ENCODE results near the gene BFSP1. TPM values are rescaled to one million over a fixed set of nuclear protein-coding genes. Genes with fewer than 3 reads are reported as not detected.

Gene BFSP1
- total RNA-seq, 1 donor from 2014 or later, result 1.2 TPM

DNA sequence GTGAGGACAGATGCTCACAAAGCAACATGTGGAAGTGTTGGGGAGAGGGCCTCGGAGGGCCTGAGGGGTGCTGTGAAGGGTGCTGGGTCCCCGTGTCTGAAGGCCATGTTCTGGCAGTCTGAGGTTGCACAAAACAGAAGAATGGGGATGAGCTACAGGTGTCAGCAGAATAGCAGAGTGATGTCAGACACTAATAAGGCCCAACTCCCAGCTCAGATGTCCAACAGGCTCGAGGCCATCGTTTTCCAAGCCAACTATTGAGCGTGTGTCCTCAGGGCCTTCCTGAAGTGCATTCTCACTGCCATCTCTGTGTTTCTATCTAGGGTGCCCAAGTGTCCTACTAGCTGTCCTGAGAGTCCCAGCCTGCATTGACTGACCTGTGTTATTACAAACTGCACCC, 7.9 kb downstream of the BFSP1 start:
- no peak for DNase-seq (ENCODE audit: low spot score)

DNA sequence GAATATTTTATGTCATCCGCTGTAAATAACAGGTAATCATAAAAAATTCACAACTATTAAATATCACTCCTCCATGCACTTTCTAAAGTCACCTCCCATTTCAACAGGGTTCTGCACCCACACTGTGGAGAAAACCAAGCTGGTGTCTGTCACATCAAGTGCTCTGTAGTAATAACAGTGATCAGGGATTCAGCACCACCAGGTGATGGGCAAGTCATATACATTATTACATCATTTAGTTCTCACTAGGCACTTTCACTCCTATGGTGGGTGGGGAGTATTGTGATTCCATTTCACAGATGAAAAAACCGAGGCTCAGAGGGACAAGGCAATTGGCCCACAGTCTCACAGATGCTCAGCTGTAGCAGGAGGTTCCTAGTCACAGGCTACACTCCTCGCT, 8.7 kb downstream of the BFSP1 start:
- DNase-seq (ENCODE audit: low spot score), result no peak

DNA sequence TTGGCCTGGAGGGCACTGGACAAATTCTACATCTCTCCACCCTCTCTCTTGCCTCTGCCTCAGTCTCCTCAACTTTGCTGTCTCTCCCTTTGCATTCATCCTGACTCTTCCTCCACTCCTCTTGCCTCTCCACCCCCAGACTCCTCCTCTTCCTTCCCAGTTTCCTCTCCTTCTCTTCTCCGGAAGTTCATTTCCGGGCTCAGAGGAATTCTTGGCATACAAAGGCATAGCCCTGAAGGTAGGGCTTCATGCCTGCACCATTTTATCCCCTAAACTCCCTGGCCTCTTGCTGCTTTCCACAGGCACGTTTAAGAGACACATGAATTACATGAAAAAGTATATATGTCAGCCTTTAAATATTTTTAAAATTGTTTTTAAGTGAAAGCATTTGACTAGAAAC, 10.6 kb downstream of the BFSP1 start:
- no peak for DNase-seq (ENCODE audit: low spot score)

DNA sequence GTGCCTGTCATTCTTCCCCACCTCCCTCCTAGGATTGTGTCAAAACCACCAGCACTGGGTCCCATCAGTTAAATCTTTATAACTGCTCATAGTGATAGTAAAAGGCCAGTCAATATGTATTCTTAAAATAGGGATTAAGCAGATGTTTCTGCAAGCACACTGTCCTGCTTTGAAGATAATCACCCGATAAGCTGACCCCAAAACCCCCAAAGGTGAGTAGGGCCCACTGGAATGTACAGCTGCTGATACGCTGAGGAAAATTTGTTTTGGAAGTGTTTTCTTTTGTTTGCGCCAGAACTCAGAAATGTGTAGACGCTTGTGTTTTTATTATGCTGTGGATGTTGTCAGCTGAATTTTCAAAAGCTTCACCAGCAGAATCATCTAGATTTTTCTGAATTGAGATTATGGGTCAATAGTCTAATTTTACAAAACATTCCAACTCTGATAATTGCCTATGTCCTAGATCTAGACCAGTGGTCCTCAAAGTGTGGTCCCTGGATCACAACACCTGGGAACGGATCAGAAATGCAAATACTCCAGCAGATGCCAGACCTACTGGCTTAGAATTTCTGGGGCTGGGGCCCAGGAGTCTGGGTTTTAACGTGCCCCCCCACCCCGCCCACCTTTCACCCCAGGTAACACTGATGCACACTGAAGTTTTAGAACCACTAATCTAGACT, 11.4 kb downstream of the BFSP1 start:
- no peak for DNase-seq (ENCODE audit: low spot score)

DNA sequence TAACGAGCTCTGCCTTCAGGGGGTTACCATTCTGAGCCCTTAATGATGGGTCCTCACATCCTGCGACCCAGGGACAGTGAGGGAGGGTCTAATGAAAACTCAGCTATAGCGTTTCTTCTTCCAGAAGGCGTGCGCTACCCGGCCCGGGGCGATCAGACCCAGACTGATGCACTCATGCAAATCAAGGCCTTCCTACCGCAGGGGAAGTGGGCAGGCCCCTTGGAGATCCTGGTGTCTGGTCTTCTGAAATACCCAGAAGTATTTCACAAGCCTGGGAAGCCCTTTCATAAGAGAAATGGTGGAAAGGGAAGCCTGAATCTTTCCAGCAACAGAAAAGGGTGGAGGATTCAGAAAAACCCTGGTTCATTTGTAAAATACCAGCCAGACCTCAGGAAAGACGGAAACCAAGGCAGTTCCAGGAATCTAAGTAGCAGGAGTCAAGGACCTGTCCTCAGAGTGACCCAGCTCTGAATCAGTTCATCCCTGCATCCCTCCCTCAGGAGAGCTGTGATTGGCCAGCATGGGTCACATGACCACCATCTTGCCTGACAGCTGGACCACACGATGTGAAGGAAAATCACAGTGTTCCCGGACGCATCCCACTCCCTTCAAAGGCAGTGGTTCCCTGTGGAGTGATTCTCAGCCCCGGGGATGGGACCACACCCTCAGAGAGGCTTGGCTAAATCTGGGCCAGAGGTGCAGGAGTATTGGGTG, 12.7 kb downstream of the BFSP1 start:
- DNase-seq (ENCODE audit: low spot score), result no peak

DNA sequence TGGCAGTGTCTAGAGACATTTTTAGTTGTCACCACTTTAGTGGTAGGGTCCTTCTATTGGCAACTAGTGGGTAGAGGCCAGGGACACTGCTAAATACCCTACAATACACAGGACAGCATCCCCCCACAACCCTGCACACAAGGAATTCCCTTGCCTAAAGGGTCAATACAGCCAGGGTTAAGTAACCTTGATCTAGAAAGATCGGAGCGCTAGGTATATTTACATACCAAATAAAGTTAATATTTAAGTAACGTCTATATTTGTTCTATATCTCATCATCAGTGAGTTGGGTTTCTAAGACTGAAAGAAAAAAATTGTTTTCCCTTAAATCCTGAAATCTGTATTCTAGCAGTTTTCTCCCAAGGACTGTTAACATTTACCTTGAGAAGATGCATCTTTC, 16.1 kb downstream of the BFSP1 start:
- DNase-seq (ENCODE audit: low spot score), result no peak

DNA sequence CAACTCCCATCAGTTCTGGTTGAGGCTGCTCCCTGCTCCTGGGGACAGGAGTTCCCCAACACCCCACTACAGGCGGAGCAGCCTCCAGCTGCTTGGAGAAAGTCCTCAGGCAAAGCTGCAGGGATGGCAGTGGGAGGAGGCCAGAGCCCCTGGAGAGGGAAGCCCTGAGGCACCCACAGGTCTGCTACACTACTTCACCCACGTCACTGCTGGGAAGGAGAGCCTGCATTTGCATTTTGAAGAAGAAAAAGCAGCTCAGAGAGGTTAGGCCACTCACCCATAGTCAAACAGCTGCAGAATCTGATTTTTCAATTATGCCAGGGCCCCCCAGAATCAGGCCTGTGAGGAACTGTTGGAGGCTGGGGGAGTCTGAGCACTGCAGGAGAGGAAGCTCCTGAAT, 17.2 kb downstream of the BFSP1 start:
- DNase-seq (ENCODE audit: low spot score), result no peak

DNA sequence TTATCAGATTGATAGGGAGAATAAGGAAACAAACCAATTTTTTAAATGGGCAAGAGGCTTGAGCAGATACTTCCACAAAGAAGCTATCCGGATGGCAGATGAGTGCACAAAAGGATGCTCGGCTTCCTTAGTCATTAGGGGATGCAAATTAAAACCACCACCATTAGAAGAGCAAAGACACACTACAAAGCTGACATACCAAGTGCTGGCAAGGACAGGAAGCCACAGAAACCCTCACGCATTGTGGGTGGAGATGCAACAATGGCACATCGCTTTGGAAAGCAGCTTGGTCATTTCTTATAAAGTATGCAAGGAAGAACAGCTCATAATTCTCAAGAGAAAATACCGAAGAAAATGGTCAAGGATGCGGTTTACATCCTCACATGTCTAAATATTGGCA, 19.8 kb downstream of the BFSP1 start:
- no peak for DNase-seq (ENCODE audit: low spot score)

DNA sequence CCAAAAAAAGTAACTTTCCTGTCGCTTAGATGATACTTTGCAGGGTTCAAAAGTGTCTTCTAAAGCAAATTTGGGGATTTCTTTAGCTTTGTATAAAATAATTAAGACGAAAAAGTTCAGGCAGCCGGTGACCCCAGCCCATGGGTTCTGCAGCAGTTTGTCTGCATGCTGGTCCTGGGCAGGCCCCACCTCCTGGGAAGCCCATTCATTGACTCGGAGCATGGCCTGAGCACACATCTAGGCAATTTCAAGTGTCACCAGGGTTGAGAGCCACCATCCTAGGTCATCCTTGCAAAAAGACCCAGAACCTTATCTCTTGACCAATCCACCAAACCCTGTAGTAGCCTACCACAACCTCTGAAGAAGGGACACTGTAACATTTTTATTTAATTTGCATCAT, 20.6 kb downstream of the BFSP1 start:
- DNase-seq (ENCODE audit: low spot score), result no peak

DNA sequence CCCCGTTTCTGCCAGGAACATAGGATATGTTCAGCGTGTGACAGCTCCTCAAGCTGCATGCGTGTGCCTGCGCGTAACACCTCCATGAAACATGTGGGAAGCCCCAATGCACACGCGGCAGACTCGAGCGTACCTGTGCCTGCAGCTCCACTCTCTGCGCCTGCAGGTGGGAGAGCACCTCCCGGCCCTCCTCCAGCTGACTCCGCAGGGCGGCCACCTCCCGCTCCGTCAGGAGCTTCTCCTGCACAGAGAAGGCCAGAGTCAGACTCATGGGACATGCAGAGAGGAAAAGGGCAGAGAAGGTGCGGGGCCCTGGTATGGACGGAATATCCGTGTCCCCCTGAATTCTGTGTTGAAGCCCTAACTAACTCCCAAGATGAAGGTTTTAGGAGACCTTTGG, 22.4 kb downstream of the BFSP1 start:
- DNase-seq (ENCODE audit: low spot score), result no peak

DNA sequence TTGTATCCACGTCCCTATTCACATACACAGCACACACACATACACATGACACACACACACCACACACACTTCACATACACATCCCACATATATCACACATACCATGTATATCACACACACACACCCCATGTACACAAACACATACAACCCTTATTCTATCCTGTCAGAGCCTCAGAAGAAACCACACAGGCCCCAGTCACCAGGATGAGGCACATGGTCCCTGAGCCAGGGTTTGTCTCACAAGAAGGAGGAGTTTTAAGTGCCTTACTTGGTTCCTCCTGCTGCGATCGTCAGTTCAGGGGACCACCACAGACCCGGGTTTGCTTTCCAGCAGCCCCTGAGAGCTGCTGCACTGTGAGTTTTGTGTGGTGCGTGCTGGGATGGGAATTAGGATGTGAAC, 23.6 kb downstream of the BFSP1 start:
- no peak for DNase-seq (ENCODE audit: low spot score)

DNA sequence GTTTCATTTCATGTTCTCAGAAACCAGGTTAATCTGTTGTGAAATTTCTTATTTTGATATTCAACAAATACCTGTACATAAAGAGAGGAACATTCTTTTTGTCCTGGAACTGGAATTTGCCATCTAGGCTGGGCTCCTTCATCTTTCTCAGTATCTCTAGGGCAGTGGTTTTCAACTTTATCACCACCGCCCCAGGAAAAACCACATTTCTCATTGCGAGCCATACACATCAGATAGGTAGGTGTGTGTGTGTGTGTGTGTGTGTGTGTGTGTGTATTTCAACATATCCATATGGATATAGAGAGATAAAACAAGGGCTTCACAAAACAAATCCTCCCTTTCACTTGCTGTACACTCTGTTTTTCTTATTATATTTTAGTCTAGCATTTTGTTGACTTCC, 24.1 kb downstream of the BFSP1 start:
- DNase-seq (ENCODE audit: low spot score), result no peak

DNA sequence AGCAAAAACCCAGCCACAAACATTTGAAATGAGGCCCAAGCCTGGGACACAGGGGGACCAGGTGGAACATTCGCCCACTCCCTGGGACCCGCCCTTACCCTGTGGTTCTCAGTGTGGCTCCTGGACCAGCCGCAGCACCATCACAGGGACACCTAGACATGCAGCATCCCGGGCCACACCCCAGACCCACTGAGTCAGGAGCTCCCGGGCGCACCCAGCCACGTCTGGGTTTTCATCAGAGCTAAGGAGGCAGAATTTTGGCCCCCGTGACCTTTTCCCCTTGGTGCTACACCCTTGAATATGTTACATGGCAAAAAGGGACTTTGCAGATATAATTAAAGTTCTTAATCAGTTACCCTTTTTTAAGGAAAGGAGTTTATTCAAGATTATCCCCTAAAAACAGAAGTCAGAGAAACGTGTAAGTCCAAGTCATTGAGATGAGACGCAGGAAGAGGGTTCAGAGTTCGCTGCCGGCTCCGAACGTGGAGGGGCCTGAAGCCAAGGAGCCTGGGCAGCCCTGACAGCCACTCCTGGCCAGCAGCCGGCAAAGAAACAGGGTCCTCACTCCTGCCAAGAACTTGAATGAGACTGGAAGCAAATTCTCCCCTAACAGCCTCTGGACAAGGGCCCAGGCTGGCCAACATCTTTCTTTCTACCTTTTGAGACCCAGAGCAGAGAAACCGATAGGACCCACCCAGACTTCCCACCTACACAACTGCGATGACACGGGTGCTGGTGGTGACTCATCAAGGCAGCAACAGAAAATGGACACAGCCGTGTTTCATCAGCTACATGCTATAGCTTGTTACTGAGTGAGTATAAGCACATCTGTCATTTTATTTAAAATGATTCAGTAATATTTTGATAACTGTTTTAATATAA, 25.3 kb downstream of the BFSP1 start:
- DNase-seq (ENCODE audit: low spot score), result no peak

DNA sequence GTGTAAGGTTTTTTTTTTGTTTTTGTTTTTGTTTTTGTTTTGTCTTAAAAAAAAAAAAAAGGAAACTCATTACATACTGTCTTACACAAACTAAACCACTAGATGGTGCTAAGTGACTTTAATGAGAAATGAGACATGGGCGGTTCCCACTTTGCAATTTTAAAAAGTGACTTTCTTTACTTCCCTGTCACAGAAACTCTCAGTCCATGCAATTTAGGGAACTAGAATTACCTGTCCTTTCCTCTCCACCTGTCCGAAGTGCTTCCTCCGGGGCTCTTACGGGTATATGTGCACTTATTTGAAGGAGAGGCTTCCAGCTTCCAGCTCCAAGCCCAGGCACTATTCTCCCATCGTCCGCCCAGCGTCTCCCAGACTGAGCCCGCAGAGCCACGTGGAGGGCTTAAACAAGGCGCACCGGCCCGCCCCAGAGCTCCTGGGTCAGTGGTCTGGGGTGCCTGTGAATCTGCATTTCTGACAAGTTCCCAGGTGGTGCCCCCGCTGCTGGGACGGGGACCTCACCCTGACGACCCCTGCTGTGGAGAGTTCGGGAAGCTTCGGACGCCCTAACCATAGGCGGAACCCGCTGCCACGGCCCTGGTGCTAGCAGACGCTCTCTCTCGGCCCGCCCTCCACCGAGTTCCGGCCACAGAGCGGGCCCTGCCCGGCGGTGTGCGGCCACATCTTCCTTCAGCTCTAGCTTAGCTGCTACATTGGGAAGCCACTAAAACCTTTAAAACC, 26.1 kb downstream of the BFSP1 start:
- DNase-seq (ENCODE audit: low spot score), result peak; percentile 31

DNA sequence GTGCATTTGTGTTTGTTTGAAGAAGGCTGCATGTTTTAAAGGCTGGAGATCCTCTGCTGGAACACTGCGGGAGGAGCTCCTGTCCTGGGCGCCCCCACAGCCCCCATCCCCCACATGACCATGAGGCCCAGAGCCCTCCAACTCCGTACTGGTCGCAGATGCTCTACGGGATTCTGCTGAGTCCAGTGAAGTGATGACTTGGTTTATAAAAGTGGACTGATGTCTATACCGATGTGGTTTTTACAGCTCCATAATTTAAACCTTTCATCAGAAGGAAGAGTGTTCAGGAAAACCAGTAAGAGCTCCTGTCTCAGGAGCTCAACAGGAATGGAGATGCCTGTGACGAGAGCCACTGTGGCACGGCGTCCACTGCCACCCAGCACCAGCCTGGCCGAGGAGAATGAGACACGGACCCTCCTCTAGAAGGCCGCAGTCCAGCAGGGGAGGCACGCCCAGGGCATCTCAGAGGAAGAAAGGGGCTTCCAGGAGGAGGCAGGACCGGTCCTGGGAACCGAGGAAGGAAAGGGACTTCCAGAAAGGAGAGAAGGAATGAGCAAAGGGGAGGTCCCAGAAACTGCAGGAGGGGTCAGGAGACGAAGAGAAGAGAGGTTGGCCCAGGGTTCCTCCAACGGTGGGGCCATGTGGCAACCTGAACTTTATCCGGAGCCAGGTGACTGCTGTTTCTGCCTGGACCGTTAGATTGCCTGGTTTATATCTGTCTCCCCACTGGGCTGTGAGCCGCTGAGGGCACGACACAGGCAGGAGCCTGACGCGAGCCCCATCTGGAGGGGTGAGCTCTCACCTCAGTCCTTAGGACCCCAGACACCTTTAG, 26.9 kb downstream of the BFSP1 start:
- DNase-seq (ENCODE audit: low spot score), result no peak

DNA sequence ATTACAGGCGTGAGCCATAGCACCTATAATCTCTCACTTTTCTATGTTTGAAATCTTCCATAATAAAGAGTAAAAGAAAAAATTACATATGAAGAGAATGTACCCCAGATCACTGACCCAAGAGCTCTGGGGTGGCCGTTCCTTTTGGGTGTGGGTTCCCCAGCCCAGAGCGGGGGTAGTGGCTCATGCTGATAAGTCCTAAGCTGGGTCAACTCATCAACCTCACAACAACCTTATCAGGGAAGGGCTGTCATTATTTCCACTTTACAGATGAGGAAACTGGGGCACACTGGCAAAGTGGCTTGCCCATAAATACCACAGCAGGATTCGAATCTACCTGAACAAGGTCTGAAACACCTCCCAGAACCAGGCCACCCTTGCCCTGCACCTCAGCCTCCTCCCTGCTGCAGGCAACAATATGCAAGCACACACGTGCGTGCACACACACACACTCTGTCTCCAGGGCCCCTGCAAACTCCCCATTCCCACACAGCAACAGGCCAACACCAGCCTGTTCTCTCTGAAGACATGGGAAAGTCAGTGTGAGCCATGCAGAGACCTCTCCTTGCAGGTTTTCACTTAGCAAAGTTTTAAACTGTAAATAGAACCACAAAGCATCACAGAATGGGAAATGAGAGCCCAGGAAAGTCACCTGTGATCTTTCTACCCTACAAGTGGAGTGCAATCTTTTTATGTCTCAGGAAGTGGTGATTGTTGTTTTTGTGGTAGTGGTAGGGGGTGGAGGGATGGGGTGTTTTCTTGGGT, 27.7 kb downstream of the BFSP1 start:
- no peak for DNase-seq (ENCODE audit: low spot score)

DNA sequence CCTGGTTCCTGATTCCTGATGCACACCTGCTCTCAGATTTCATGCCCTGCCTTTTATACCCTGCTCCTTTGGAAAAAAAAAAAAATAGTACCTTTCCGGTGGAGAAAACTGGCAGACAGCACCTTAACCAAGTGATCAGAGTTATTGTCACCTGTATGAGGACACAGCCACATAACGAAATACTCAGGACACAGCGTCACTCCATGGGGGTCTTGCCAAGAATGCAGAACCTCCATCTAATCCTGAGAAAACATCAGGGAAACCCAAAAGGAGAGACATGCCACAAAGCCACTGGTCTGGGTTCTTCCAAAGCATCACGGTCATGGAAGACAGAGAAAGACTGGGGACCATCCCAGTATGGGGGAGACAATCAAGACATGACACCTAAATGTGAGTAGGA, 29.1 kb downstream of the BFSP1 start:
- DNase-seq (ENCODE audit: low spot score), result no peak

DNA sequence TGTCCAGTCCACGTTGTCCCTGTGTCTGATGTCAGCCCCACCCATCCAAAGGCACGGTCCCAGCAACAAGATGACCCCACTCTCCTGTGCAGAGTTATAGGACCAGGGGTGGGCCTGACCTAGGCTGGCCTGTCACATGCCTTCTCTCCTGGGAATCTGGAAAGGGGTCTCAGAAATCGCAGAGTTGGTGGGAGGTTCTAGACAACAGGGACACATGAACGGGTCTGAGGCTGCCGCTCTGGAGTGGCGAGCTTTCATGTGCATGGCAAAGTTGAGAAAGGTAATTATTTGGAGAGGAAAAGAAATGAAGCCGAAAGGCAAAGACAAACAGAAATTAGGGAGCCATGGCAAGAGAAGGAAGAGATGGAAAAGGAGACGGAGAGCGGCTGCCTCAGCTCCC, 29.5 kb downstream of the BFSP1 start:
- DNase-seq (ENCODE audit: low spot score), result no peak

DNA sequence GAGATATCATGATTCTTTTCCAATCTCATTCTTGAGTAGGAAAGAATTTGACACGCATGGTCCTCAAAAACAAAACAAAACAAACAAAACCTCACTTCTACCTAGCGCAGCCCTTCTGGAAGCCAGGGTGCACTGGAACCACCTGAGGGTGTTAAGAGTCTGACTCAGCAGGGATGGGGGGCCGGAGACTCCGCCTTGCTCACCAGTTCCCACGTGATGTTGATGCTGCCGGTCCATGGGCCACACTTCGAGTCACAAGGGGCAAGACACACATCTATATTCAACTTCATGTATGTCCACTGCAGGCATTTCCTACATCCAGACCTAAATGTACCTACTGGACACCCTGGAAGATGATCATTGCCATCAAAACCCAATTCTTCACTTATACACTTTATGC, 30.4 kb downstream of the BFSP1 start:
- DNase-seq (ENCODE audit: low spot score), result no peak

DNA sequence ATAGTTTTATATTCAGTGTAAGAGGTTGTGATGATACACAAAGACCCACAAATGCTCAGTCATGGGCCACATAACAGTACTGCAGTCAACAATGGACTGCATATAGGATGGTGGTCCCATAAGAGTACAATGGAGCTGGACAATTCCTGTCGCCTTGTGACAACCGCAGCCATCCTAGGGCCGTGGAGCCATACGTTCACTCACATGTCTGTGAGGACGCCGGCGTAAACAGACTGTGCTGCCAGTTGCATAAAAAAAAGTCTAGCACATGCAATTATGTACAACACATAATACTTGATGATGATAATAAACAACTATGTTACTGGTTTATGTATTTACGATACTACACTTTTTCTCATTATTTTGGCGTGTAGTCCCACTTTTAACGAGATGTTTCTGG, 30.9 kb downstream of the BFSP1 start:
- no peak for DNase-seq (ENCODE audit: low spot score)

All from mucosa of gallbladder (tissue), 1 donor.